Prostate gland (tissue), 2 donors: Measurements from ENCODE around the gene NMD3.

ENCODE experiments used
- CTCF ChIP-seq, 4 experiments: fragments of 200-600 bp in 2 of 4; fragments of 450-650 bp in 2 of 4; sonication (generic) in 2 of 4; IDR thresholded peaks; 1 replicate in 3 of 4; 2 replicates in 1 of 4; pipeline ENCODE4 v1.5.1; 2016 to 2019; ENCODE audit warnings: antibody characterized with exemption in 4 of 4, mild to moderate bottlenecking in 2 of 4, moderate library complexity in 2 of 4
- POLR2A ChIP-seq: fragments of 450-650 bp; IDR thresholded peaks from one replicate; pipeline ENCODE4 v1.6.1; 2016; ENCODE audit warnings: antibody characterized with exemption, mild to moderate bottlenecking
- POLR2AphosphoS5 ChIP-seq: sonication (generic); formaldehyde crosslinking; IDR thresholded peaks from one replicate; pipeline ENCODE4 v1.6.1; 2017; ENCODE audit warnings: antibody characterized with exemption

DNA sequence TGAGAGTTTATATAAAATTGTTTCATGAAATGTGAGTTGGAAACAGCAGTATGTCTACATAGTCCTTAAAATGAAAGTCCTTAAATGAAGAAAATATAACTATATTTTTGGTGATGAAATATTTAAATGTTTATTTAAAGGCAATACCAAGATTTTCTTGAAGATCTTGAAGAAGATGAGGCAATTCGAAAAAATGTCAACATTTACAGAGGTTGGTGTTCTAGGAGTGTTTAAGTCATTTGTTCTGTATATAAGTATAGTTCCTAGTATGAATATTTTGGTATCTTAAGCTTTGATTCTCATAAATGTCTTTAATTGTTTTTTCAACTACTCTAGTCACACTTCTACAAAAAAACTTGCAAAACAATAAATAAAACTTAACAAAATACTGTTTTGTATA lies 29.0 kb downstream of the NMD3 start:
- TF ChIP-seq CTCF (IDR thresholded peaks at IDR 0.05), result no peak
- TF ChIP-seq POLR2A, result no peak
- TF ChIP-seq POLR2AphosphoS5, result no peak
